Measurements from ENCODE around the gene UBE2E3.

DNA sequence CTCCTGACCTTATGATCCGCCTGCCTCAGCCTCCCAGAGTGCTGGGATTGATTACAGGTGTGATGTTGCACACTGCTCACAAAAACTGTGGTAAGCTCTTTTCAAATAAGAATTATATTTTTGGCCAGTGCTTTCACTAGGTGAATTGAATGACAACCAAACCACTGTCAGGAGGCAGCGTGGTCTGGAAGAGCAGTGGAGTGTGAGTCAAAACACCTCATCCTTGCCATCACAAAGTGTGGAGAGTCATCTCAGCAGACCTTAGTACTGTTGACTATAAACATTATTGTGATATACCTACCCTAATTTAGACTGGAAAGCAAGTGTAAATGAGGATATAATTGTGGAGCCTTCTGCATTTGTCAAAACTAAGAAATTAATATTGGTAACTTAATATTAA, 61.3 kb downstream of the UBE2E3 start:
- TF ChIP-seq POLR2A (IDR thresholded peaks at IDR 0.05) = no peak
- TF ChIP-seq, protein P1, sequence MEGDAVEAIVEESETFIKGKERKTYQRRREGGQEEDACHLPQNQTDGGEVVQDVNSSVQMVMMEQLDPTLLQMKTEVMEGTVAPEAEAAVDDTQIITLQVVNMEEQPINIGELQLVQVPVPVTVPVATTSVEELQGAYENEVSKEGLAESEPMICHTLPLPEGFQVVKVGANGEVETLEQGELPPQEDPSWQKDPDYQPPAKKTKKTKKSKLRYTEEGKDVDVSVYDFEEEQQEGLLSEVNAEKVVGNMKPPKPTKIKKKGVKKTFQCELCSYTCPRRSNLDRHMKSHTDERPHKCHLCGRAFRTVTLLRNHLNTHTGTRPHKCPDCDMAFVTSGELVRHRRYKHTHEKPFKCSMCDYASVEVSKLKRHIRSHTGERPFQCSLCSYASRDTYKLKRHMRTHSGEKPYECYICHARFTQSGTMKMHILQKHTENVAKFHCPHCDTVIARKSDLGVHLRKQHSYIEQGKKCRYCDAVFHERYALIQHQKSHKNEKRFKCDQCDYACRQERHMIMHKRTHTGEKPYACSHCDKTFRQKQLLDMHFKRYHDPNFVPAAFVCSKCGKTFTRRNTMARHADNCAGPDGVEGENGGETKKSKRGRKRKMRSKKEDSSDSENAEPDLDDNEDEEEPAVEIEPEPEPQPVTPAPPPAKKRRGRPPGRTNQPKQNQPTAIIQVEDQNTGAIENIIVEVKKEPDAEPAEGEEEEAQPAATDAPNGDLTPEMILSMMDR (IDR thresholded peaks at IDR 0.05 in 4 of 5, conservative IDR thresholded peaks at IDR 0.05 in 1 of 5) = no peak

Data from gastrocnemius medialis (tissue), 4 donors.